Mucosa of rectum (tissue), 2 donors: ENCODE measurements around the gene FOXA3.

Experiments used
- H3K27ac ChIP-seq, 2 donors: one replicate each; pipeline ENCODE4 v1.7.0; 2013; ENCODE audit warnings: inconsistent platforms in 2 of 2, low read depth in 2 of 2, low read length in 2 of 2
- H3K27me3 ChIP-seq, 2 donors: one replicate each; pipeline ENCODE4 v1.7.0; 2013; ENCODE audit warnings: low read length in 2 of 2; ENCODE audit not compliant: control insufficient read depth in 2 of 2, insufficient read depth in 2 of 2
- H3K36me3 ChIP-seq, 2 donors: one replicate each; pipeline ENCODE4 v1.7.0; 2013; ENCODE audit warnings: low read length in 2 of 2; ENCODE audit not compliant: control insufficient read depth in 2 of 2, insufficient read depth in 2 of 2
- H3K4me1 ChIP-seq, 2 donors: one replicate each; pipeline ENCODE4 v1.7.0; 2013; ENCODE audit warnings: low read length in 2 of 2, mild to moderate bottlenecking in 1 of 2; ENCODE audit not compliant: control insufficient read depth in 2 of 2, insufficient read depth in 2 of 2
- H3K4me3 ChIP-seq, 2 donors: one replicate each; pipeline ENCODE4 v1.7.0; 2013; ENCODE audit warnings: low read length in 2 of 2
- H3K9ac ChIP-seq, 2 donors: one replicate each; pipeline ENCODE4 v1.7.0; 2013; ENCODE audit warnings: low read length in 2 of 2, low read depth in 1 of 2, mild to moderate bottlenecking in 1 of 2
- H3K9me3 ChIP-seq, 2 donors: one replicate each; pipeline ENCODE4 v1.7.0; 2013; ENCODE audit warnings: low read length in 2 of 2; ENCODE audit not compliant: control insufficient read depth in 2 of 2
- donor health status: healthy.
- donor health status: Normal muscosa, but diverticular disease.

The FOXA3 gene

GRCh38 chr19:45821103-45821521 is 43.0 kb upstream of the FOXA3 start:
- no peak overlapping the region for H3K4me3 ChIP-seq
- no peak overlapping the region for H3K27ac ChIP-seq
- peaks cover 32 to 47% of the 10 kb centered on the region in 2 donors for H3K36me3 ChIP-seq
- no peaks in the 10 kb centered on the region for H3K27me3 ChIP-seq
- no peaks in the 10 kb centered on the region for H3K9me3 ChIP-seq
- H3K4me1 ChIP-seq = no peaks in the 10 kb centered on the region
- no peak overlapping the region for H3K9ac ChIP-seq

- H3K4me3 ChIP-seq = no peak overlapping the region
- no peaks in the 10 kb centered on the region for H3K4me1 ChIP-seq
- no peaks in the 10 kb centered on the region for H3K27me3 ChIP-seq
- no peaks in the 10 kb centered on the region for H3K9me3 ChIP-seq
- H3K27ac ChIP-seq = no peak overlapping the region
- no peak overlapping the region for H3K9ac ChIP-seq
- peaks cover 37 to 52% of the 10 kb centered on the region in 2 donors for H3K36me3 ChIP-seq
Measured at GRCh38 chr19:45821570-45821969, 42.6 kb upstream of the FOXA3 start.

GRCh38 chr19:45822716-45823115 is 41.4 kb upstream of the FOXA3 start:
- no peaks in the 10 kb centered on the region for H3K9me3 ChIP-seq
- H3K4me3 ChIP-seq = no peak overlapping the region
- no peaks in the 10 kb centered on the region for H3K4me1 ChIP-seq
- H3K36me3 ChIP-seq = peaks cover 46 to 62% of the 10 kb centered on the region in 2 donors
- no peaks in the 10 kb centered on the region for H3K27me3 ChIP-seq
- no peak overlapping the region for H3K9ac ChIP-seq
- H3K27ac ChIP-seq = no peak overlapping the region

- H3K4me3 ChIP-seq = no peak overlapping the region
- no peak overlapping the region for H3K9ac ChIP-seq
- no peaks in the 10 kb centered on the region for H3K4me1 ChIP-seq
- H3K9me3 ChIP-seq = no peaks in the 10 kb centered on the region
- H3K36me3 ChIP-seq = peaks cover 49 to 66% of the 10 kb centered on the region in 2 donors
- no peaks in the 10 kb centered on the region for H3K27me3 ChIP-seq
- H3K27ac ChIP-seq = no peak overlapping the region
Measured at GRCh38 chr19:45823182-45823581, 40.9 kb upstream of the FOXA3 start.

GRCh38 chr19:45824041-45824471 is 40.1 kb upstream of the FOXA3 start:
- no peak overlapping the region for H3K9ac ChIP-seq
- no peaks in the 10 kb centered on the region for H3K9me3 ChIP-seq
- peaks cover 56 to 74% of the 10 kb centered on the region in 2 donors for H3K36me3 ChIP-seq
- H3K4me1 ChIP-seq = no peaks in the 10 kb centered on the region
- no peak overlapping the region for H3K27ac ChIP-seq
- no peaks in the 10 kb centered on the region for H3K27me3 ChIP-seq
- no peak overlapping the region for H3K4me3 ChIP-seq

GRCh38 chr19:45824531-45825262 is 39.4 kb upstream of the FOXA3 start:
- Histone ChIP-seq H3K4me1 (no peaks in the 10 kb centered on the region), H3K27me3 (no peaks in the 10 kb centered on the region), H3K36me3 (peaks cover 60 to 77% of the 10 kb centered on the region in 2 donors), H3K9ac (no peak overlapping the region), H3K27ac (no peak overlapping the region), H3K4me3 (no peak overlapping the region), H3K9me3 (no peaks in the 10 kb centered on the region)

- Histone ChIP-seq H3K27me3 (no peaks in the 10 kb centered on the region), H3K4me3 (no peak overlapping the region), H3K9me3 (no peaks in the 10 kb centered on the region), H3K4me1 (no peaks in the 10 kb centered on the region), H3K36me3 (peaks cover 64 to 79% of the 10 kb centered on the region in 2 donors), H3K9ac (no peak overlapping the region), H3K27ac (no peak overlapping the region)
Measured at GRCh38 chr19:45825263-45825605, 38.9 kb upstream of the FOXA3 start.

- Histone ChIP-seq H3K27ac (no peak overlapping the region), H3K4me3 (no peak overlapping the region), H3K4me1 (no peaks in the 10 kb centered on the region), H3K27me3 (no peaks in the 10 kb centered on the region), H3K36me3 (peaks cover 66 to 80% of the 10 kb centered on the region in 2 donors), H3K9ac (no peak overlapping the region), H3K9me3 (no peaks in the 10 kb centered on the region)
Measured at GRCh38 chr19:45825917-45826893, 37.9 kb upstream of the FOXA3 start.

GRCh38 chr19:45826934-45827333 is 37.2 kb upstream of the FOXA3 start:
- Histone ChIP-seq H3K27ac (no peak overlapping the region), H3K36me3 (peaks cover 71 to 81% of the 10 kb centered on the region in 2 donors), H3K9ac (no peak overlapping the region), H3K27me3 (no peaks in the 10 kb centered on the region), H3K9me3 (no peaks in the 10 kb centered on the region), H3K4me3 (no peak overlapping the region), H3K4me1 (no peaks in the 10 kb centered on the region)

GRCh38 chr19:45827459-45828093 is 36.5 kb upstream of the FOXA3 start:
- no peak overlapping the region for H3K9ac ChIP-seq
- no peak overlapping the region for H3K4me3 ChIP-seq
- no peaks in the 10 kb centered on the region for H3K9me3 ChIP-seq
- peaks cover 76 to 85% of the 10 kb centered on the region in 2 donors for H3K36me3 ChIP-seq
- no peaks in the 10 kb centered on the region for H3K4me1 ChIP-seq
- no peaks in the 10 kb centered on the region for H3K27me3 ChIP-seq
- no peak overlapping the region for H3K27ac ChIP-seq
